ENCODE measurements around the gene WDR86. TPM values are rescaled to one million over a fixed set of nuclear protein-coding genes. Genes with fewer than 3 reads are reported as not detected.

WDR86 gene
- total and polyA plus RNA-seq, 2 of the 8 experiments (the other 6 are each of a cell fraction or from before 2014, with no cell fraction given), result 12.7 to 15.8 TPM

DNA sequence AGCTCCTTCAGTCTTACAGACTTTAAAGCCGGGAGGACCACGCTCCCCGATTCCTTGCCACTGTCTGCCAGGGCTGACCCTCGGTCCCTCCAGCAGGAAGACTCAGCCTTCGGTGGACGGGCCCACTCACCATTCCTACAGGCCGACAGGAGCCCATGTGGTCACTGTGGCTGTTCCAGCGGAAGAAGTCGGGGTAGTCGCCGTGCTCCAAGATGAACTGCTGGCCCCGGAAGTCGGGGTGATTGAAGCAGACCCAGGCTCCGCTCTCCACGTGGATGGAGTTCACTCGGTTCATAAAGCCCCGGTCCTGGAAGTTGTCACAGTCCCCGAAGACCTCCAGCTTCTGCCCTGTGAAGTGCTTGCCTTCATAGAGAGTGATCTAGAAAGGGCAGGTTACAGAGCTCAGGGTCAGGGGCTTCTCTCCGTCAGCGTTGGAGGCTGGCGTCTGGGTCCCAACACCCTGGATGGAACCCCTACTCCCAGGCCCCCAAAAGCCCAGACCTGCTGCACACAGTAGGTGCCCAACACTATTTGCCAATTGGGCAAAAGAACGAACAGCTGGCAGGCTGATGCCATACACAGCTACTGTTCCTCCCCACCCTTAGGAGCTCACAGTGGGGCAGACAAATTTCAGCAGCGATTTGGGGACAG, 28.2 kb upstream of the WDR86 start:
- H3K36me3 ChIP-seq (ENCODE audit: control insufficient read depth in 2 of 4, insufficient read depth in 4 of 4, low read length in 3 of 4), result no peaks in the 10 kb centered on the region
- ChIA-PET POLR2A (ENCODE audit: partially characterized antibody) (interaction anchor here (0.6 to 1.4 kb wide), 2 partner anchors 10 to 24 kb away, joined by 3 to 4 read pairs; no protein-coding TSS in a partner anchor), CTCF (ENCODE audit: partially characterized antibody) (interaction anchor here (0.5 to 4.2 kb wide), 11 partner anchors 10 to 1082 kb away, joined by 3 to 24 read pairs (median 4); no protein-coding TSS in a partner anchor)
- DNase-seq (ENCODE audit: low read depth in 1 of 2, low spot score in 2 of 2) (no peak), FAIRE-seq (no peak)
- no peak overlapping the region for H3K4ac ChIP-seq (replicated peaks; ENCODE audit: insufficient read length, low read depth, low read length)
- no peaks in the 10 kb centered on the region for H4K20me1 ChIP-seq (replicated peaks in 1 of 2; ENCODE audit: control insufficient read depth in 1 of 2, insufficient read depth in 2 of 2, low read length in 2 of 2)
- no peak overlapping the region for H3K56ac ChIP-seq (replicated peaks; ENCODE audit: insufficient read length, low read depth, low read length)
- H3K4me2 ChIP-seq (ENCODE audit: insufficient read depth in 1 of 2, low read depth in 2 of 2, low read length in 2 of 2), result no peak overlapping the region
- H2BK12ac ChIP-seq (ENCODE audit: low read depth, low read length), result no peak overlapping the region
- H4K91ac ChIP-seq (replicated peaks; ENCODE audit: insufficient read length, low read length), result peak overlapping the region; percentile 29
- no peak overlapping the region for H2BK15ac ChIP-seq (ENCODE audit: low read length)
- H3K27ac ChIP-seq (ENCODE audit: low read depth, low read length), result no peak overlapping the region
- H3K14ac ChIP-seq (ENCODE audit: insufficient read length), result no peak overlapping the region
- no peak overlapping the region for H3K23ac ChIP-seq (ENCODE audit: insufficient read length)
- no peak overlapping the region for H3K4me3 ChIP-seq (ENCODE audit: extremely low read depth in 1 of 4, insufficient read depth in 2 of 4, low read depth in 3 of 4, low read length in 4 of 4)
- no peak overlapping the region for H2BK120ac ChIP-seq (replicated peaks; ENCODE audit: low read depth, low read length)
- H3K27me3 ChIP-seq (replicated peaks in 1 of 4; ENCODE audit: control insufficient read depth in 3 of 4, extremely low read depth in 1 of 4, insufficient read depth in 3 of 4, low read length in 3 of 4), result peaks cover 0 to 7% (median 6%) of the 10 kb centered on the region in 4 experiments; a peak in 4 of 7 replicates
- H3K79me2 ChIP-seq (ENCODE audit: control insufficient read depth in 1 of 2, insufficient read depth in 2 of 2, low read length in 2 of 2), result no peaks in the 10 kb centered on the region
- H2BK20ac ChIP-seq (ENCODE audit: low read length), result no peak overlapping the region
- H4K5ac ChIP-seq (ENCODE audit: insufficient read length, low read depth, low read length), result no peak overlapping the region
- TF ChIP-seq SP4 (IDR thresholded peaks at IDR 0.05; ENCODE audit: low read length) (no peak), ZNF274 (IDR thresholded peaks at IDR 0.05; ENCODE audit: borderline replicate concordance, extremely low read depth, low read length) (no peak), RFX5 (IDR thresholded peaks at IDR 0.05; ENCODE audit: borderline replicate concordance, low read depth, low read length) (no peak), HDAC6 (IDR thresholded peaks at IDR 0.05; ENCODE audit: low read depth, low read length) (no peak), EZH2 (IDR thresholded peaks at IDR 0.05; ENCODE audit: low read depth, low read length, severe bottlenecking) (no peak), BRCA1 (IDR thresholded peaks at IDR 0.05; ENCODE audit: low read depth, low read length) (no peak), YY1 (IDR thresholded peaks at IDR 0.05; ENCODE audit: low read depth, low read length) (no peak)
- TF ChIP-seq, protein P1, sequence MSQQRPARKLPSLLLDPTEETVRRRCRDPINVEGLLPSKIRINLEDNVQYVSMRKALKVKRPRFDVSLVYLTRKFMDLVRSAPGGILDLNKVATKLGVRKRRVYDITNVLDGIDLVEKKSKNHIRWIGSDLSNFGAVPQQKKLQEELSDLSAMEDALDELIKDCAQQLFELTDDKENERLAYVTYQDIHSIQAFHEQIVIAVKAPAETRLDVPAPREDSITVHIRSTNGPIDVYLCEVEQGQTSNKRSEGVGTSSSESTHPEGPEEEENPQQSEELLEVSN (IDR thresholded peaks at IDR 0.05), result no peak
- H3K9me3 ChIP-seq (ENCODE audit: insufficient read depth in 2 of 2, low read depth in 1 of 2, low read length in 1 of 2), result no peaks in the 10 kb centered on the region
- H3K23me2 ChIP-seq (ENCODE audit: low read depth, low read length), result peaks cover 8% of the 10 kb centered on the region; the same call in 1 of the 2 replicates
- no peak overlapping the region for H3K18ac ChIP-seq (ENCODE audit: extremely low read depth, low read length)
- H2BK5ac ChIP-seq (ENCODE audit: low read depth, low read length), result no peak overlapping the region
- WGBS, 2 experiments (ENCODE audit: extremely low coverage in 1 of 2, insufficient coverage in 1 of 2, insufficient read length in 1 of 2, insufficient replicate concordance in 2 of 2, low coverage in 1 of 2, low lambda C conversion rate in 2 of 2, missing lambda C conversion rate in 1 of 2), result 95% methylated on average over 23 of the region's 23 CpGs; no CpG with 5 or more reads in 1 of the 2 experiments
- no peak overlapping the region for H2AK5ac ChIP-seq (ENCODE audit: low read depth, low read length)
- H2AFZ ChIP-seq (ENCODE audit: low read length), result no peak overlapping the region
- no peaks in the 10 kb centered on the region; the same call in 1 of the 2 replicates for H3K79me1 ChIP-seq (ENCODE audit: low read depth, low read length)
- H3K4me1 ChIP-seq (replicated peaks in 1 of 4; ENCODE audit: control insufficient read depth in 3 of 4, insufficient read depth in 4 of 4, low read length in 3 of 4), result peaks cover 0 to 17% (median 6%) of the 10 kb centered on the region in 4 experiments; a peak in 6 of 7 replicates
- H4K8ac ChIP-seq (ENCODE audit: extremely low read depth, insufficient read depth, low read length), result peak overlapping the region; percentile 8; the same call in 1 of the 2 replicates
- H3K9ac ChIP-seq (replicated peaks in 1 of 4; ENCODE audit: extremely low read depth in 1 of 4, low read depth in 3 of 4, low read length in 3 of 4), result no peak overlapping the region
